Activated CD4-positive, alpha-beta T cell treated with anti-CD3 and anti-CD28 coated beads for 48 hours (primary cell): Measurements from ENCODE around the gene TASOR.

Experiments used
- DNase-seq: peaks from one replicate; pipeline ENCODE4 v3.0.0-alpha.2; 2020

TASOR gene

GRCh38 chr3:56684029-56684428 is 964 bp upstream of the TASOR start:
- DNase-seq, result no peak

- peak; percentile 86 for DNase-seq
These were observed 473 bp downstream of the TASOR start for GRCh38 chr3:56682462-56683121.

- no peak for DNase-seq
These were observed 1.0 kb downstream of the TASOR start for GRCh38 chr3:56681984-56682461.

DNA sequence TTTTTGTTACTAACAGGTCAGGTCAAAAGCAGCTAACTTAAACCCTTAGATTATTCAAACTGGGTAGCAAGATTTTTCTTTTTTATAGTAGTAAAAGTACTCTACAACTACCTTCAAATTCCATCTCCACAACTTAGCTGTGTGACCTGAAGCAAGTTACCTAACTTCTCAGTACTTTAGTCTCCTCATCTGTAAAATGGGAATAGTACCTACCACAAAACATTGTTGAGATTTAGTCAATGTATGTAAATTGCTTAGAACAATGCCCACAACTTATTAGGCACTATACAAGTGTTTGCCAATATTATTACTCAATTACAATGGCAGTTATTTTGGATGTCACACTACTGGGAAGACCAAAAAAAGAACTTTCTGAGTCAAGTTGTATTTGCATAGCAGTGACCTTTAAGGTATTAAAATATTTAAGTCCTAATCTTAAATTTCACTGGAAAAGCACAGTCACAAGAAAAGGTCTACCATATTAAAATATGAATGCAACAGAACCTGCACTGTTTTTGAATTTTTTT is 2.9 kb downstream of the TASOR start:
- no peak for DNase-seq

DNA sequence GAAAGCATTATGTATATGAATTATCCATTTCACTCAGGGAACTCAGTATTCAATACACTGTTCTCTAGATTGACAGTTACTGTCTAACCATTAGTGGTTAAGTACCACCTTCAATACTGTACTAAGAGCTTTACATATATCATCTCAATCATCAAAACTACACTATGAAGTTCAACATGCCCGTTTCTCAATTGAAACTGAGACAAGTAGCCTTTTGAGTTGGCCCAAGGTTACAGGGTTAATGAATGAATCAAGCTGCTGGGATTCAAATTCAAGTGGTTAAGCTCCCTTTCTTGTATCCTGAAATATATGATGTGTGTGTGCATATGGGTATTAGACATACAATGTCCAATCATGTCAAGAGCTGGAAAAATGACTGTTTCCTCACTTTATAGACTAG is 5.8 kb downstream of the TASOR start:
- DNase-seq, result no peak

- no peak for DNase-seq
These were observed 9.1 kb downstream of the TASOR start for GRCh38 chr3:56673781-56674457.

- DNase-seq, result no peak
These were observed 15.0 kb downstream of the TASOR start for GRCh38 chr3:56667973-56668579.

- DNase-seq, result no peak
These were observed 18.2 kb downstream of the TASOR start for GRCh38 chr3:56664823-56665222.

DNA sequence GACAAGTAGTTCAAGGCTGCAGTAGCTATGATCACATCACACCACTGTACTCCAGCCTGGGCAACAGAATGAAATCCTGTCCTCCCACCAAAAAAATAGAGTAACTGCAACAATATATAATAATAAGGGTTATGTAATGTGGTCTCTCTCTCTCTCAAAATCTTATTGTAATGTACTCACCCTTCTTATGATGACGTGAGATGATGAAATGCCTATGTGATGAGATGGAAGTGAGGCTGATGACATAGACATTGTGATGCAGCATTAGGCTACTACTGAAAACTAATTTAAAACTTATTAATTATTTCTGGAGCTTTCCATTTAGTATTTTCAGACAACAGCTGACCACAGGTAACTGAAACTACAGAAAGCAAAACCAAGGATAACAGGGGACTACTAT is 27.4 kb downstream of the TASOR start:
- DNase-seq, result no peak

DNA sequence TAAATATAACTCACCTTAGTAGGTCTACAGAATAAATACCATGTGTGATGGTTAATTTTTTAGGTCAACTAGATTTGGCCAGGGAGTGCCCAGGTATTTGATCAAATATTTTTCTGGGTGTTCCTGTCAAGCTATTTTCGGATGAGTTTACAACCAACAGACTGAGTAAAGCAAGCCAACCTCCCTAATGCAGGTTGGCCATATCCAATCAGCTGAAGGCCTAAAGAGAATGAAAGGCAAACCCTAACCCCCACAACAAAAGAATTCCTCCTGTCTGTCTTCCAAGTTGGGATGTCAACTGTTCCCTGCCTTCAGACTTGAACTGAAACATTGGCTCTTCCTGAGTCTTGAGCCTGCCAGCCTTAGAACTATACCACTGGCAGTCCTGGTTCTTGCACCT is 28.6 kb downstream of the TASOR start:
- no peak for DNase-seq

DNA sequence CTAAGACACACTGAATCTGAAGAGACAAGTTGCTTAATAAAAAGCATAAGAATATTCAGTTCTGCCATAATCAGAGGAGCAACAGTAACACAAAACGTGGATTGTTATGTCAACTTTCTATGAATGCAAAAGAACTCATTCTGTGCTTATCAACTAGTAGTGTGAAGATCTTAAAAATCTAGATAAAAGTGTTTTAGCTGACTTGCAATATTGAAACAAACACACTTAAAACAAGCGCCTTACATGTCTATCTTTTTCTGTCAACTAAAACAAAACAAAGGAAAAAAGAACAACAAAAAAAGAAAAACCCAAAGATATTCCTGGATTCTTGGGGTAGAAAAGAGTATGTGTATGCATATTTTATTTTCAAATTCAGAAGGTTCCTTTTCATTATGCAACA is 37.7 kb downstream of the TASOR start:
- DNase-seq, result no peak

DNA sequence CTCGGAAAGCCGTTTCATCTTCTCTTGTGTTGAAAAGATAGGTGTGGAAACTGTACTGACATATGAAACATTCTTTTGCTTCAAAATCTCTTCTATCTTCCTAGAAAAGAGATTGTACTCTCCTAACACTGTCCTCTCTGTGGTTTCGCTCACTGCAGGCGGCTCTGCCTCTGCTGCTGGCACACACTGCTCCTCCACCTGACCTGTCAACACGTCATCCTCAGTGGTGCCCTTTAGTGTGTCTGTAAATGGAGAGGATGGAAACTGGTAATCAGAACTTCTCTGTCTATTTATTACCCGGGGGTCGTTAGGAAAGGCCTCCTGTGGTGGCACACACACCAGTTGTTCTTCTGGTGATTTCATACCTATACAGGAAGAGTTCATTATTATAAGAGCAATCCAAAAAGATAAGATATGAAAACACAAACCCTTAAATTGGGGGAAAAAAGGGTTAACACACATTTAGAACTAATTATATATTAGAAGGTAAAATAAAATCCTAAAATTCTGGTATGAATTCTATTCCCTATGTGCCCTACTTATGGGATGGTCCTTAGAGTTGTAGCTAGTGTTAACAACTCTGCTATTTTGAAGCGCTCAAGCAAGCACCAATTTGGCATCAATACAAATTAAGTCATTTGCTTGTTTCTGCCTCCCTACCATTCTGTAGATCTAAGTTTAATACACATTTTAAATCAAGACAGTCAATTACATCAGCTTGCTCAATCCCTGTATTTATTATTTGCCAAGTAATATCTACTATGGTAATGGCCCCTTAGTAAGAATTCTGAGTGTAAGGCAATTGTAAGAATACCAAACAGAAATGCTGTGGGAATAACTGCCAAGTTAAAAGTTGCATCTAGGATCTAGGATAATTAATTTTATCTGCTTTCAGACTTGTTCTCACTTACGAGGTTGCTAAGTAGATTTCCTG is 49.2 kb downstream of the TASOR start:
- DNase-seq, result no peak
